ENCODE results near the gene PNPLA7. TPM values are rescaled to one million over a fixed set of nuclear protein-coding genes. Genes with fewer than 3 reads are reported as not detected.
A peak's percentile ranks its signal among the peaks of the same experiment; 100 is the strongest.

The PNPLA7 gene
- total RNA-seq, 1 donor from 2014 or later, result 1.6 TPM

- Mint-ChIP-seq H3K27ac (peak overlapping the region; percentile 65), H3K4me1 (ENCODE audit: low read depth) (peaks cover 11% of the 10 kb centered on the region), H3K36me3 (ENCODE audit: low read depth) (peaks cover 14% of the 10 kb centered on the region), H3K27me3 (ENCODE audit: low read depth) (no peaks in the 10 kb centered on the region), H3K4me3 (ENCODE audit: low read depth) (peak overlapping the region; percentile 13), H3K9me3 (no peaks in the 10 kb centered on the region)
- intact Hi-C loops (cut with micrococcal nuclease), result loop anchor here (2.0 to 10.0 kb wide), 4 partner anchors 37 to 485 kb away; partner anchors contain the start of genes ARRDC1, EXD3, MRPL41 and NOXA1
- DNase-seq (ENCODE audit: low spot score), result no peak
These were observed 90.4 kb downstream of the PNPLA7 start for GRCh38 chr9:137459601-137460362.

- Mint-ChIP-seq H3K27me3 (ENCODE audit: low read depth) (no peaks in the 10 kb centered on the region), H3K36me3 (ENCODE audit: low read depth) (peaks cover 18% of the 10 kb centered on the region), H3K4me3 (ENCODE audit: low read depth) (peak within 1 kb of the TSS; percentile 13), H3K27ac (peak within 1 kb of the TSS; percentile 65), H3K4me1 (ENCODE audit: low read depth) (peaks cover 11% of the 10 kb centered on the region), H3K9me3 (no peaks in the 10 kb centered on the region)
- DNase-seq (ENCODE audit: low spot score), result peak; percentile 93
- intact Hi-C loops (cut with micrococcal nuclease), result loop anchor here (2.0 to 10.0 kb wide), 2 partner anchors 92 to 484 kb away; partner anchors contain the start of genes MRPL41, PNPLA7 and PTGDS
These were observed 91.0 kb downstream of the PNPLA7 start, which contains the start of gene NSMF for GRCh38 chr9:137459152-137459600. Gene NSMF, minus strand, starts transcription at chr9:137459334. Its CDS starts 232 bp downstream, at chr9:137459102.

GRCh38 chr9:137458194-137459151 is 91.7 kb downstream of the PNPLA7 start:
- Mint-ChIP-seq H3K4me3 (ENCODE audit: low read depth) (peak overlapping the region; percentile 62), H3K36me3 (ENCODE audit: low read depth) (peaks cover 22% of the 10 kb centered on the region)

GRCh38 chr9:137457406-137458193 is 92.6 kb downstream of the PNPLA7 start:
- H3K9me3 Mint-ChIP-seq, result no peaks in the 10 kb centered on the region
- H3K4me3 Mint-ChIP-seq (ENCODE audit: low read depth), result peak overlapping the region; percentile 62
- H3K27me3 Mint-ChIP-seq (ENCODE audit: low read depth), result no peaks in the 10 kb centered on the region
- H3K36me3 Mint-ChIP-seq (ENCODE audit: low read depth), result peaks cover 23% of the 10 kb centered on the region
- intact Hi-C loops (cut with micrococcal nuclease), result loop anchor here (2.0 to 10.0 kb wide), 2 partner anchors 93 to 483 kb away; partner anchors contain the start of genes MRPL41, PNPLA7 and PTGDS
- peaks cover 15% of the 10 kb centered on the region for H3K4me1 Mint-ChIP-seq (ENCODE audit: low read depth)
- no peak overlapping the region for H3K27ac Mint-ChIP-seq
- DNase-seq (ENCODE audit: low spot score), result no peak

More at GRCh38 chr9:137458194-137459151, 91.7 kb downstream of the PNPLA7 start:
- Mint-ChIP-seq H3K27ac (no peak overlapping the region), H3K4me1 (ENCODE audit: low read depth) (peaks cover 14% of the 10 kb centered on the region), H3K27me3 (ENCODE audit: low read depth) (no peaks in the 10 kb centered on the region), H3K9me3 (no peaks in the 10 kb centered on the region)
- no peak for DNase-seq (ENCODE audit: low spot score)
- intact Hi-C loops (cut with micrococcal nuclease), result loop anchor here (2.0 to 10.0 kb wide), 2 partner anchors 92 to 484 kb away; partner anchors contain the start of genes MRPL41, PNPLA7 and PTGDS

GRCh38 chr9:137456864-137457405 is 93.3 kb downstream of the PNPLA7 start:
- intact Hi-C loops (cut with micrococcal nuclease), result loop anchor here (10.0 kb wide), 1 partner anchor 482 kb away; the partner anchor contains the start of gene PTGDS
- Mint-ChIP-seq H3K27ac (no peak overlapping the region), H3K4me1 (ENCODE audit: low read depth) (peaks cover 16% of the 10 kb centered on the region), H3K4me3 (ENCODE audit: low read depth) (no peak overlapping the region), H3K36me3 (ENCODE audit: low read depth) (peaks cover 23% of the 10 kb centered on the region), H3K9me3 (no peaks in the 10 kb centered on the region), H3K27me3 (ENCODE audit: low read depth) (no peaks in the 10 kb centered on the region)
- no peak for DNase-seq (ENCODE audit: low spot score)

GRCh38 chr9:137456061-137456863 is 93.9 kb downstream of the PNPLA7 start:
- Mint-ChIP-seq H3K27ac (no peak overlapping the region), H3K27me3 (ENCODE audit: low read depth) (no peaks in the 10 kb centered on the region), H3K36me3 (ENCODE audit: low read depth) (peaks cover 23% of the 10 kb centered on the region), H3K4me1 (ENCODE audit: low read depth) (peaks cover 16% of the 10 kb centered on the region), H3K9me3 (no peaks in the 10 kb centered on the region), H3K4me3 (ENCODE audit: low read depth) (peak overlapping the region; percentile 45)
- no peak for DNase-seq (ENCODE audit: low spot score)
- intact Hi-C loops (cut with micrococcal nuclease), result loop anchor here (10.0 kb wide), 1 partner anchor 481 kb away; the partner anchor contains the start of gene PTGDS

GRCh38 chr9:137455359-137455991 is 94.7 kb downstream of the PNPLA7 start:
- DNase-seq (ENCODE audit: low spot score), result no peak
- H3K27me3 Mint-ChIP-seq (ENCODE audit: low read depth), result no peaks in the 10 kb centered on the region
- H3K9me3 Mint-ChIP-seq, result no peaks in the 10 kb centered on the region
- intact Hi-C loops (cut with micrococcal nuclease), result loop anchor here (10.0 kb wide), 1 partner anchor 481 kb away; the partner anchor contains the start of gene PTGDS
- H3K27ac Mint-ChIP-seq, result no peak overlapping the region
- peaks cover 18% of the 10 kb centered on the region for H3K4me1 Mint-ChIP-seq (ENCODE audit: low read depth)
- H3K36me3 Mint-ChIP-seq (ENCODE audit: low read depth), result peaks cover 23% of the 10 kb centered on the region
- no peak overlapping the region for H3K4me3 Mint-ChIP-seq (ENCODE audit: low read depth)

- H3K4me1 Mint-ChIP-seq (ENCODE audit: low read depth), result peaks cover 17% of the 10 kb centered on the region
- no peak overlapping the region for H3K27ac Mint-ChIP-seq
- intact Hi-C loops (cut with micrococcal nuclease), result loop anchor here (10.0 kb wide), 1 partner anchor 480 kb away; the partner anchor contains the start of gene PTGDS
- H3K27me3 Mint-ChIP-seq (ENCODE audit: low read depth), result no peaks in the 10 kb centered on the region
- H3K36me3 Mint-ChIP-seq (ENCODE audit: low read depth), result peaks cover 28% of the 10 kb centered on the region
- DNase-seq (ENCODE audit: low spot score), result no peak
- H3K4me3 Mint-ChIP-seq (ENCODE audit: low read depth), result peak overlapping the region; percentile 51
- H3K9me3 Mint-ChIP-seq, result no peaks in the 10 kb centered on the region
These were observed 95.4 kb downstream of the PNPLA7 start for GRCh38 chr9:137454597-137455358.

GRCh38 chr9:137454145-137454596 is 96.0 kb downstream of the PNPLA7 start:
- DNase-seq (ENCODE audit: low spot score), result peak; percentile 53
- Mint-ChIP-seq H3K4me3 (ENCODE audit: low read depth) (peak overlapping the region; percentile 51), H3K9me3 (no peaks in the 10 kb centered on the region), H3K36me3 (ENCODE audit: low read depth) (peaks cover 34% of the 10 kb centered on the region), H3K4me1 (ENCODE audit: low read depth) (peaks cover 16% of the 10 kb centered on the region), H3K27me3 (ENCODE audit: low read depth) (no peaks in the 10 kb centered on the region), H3K27ac (no peak overlapping the region)
- intact Hi-C loops (cut with micrococcal nuclease), result loop anchor here (10.0 kb wide), 1 partner anchor 479 kb away; the partner anchor contains the start of gene PTGDS

- peaks cover 39% of the 10 kb centered on the region for H3K36me3 Mint-ChIP-seq (ENCODE audit: low read depth)
- peaks cover 16% of the 10 kb centered on the region for H3K4me1 Mint-ChIP-seq (ENCODE audit: low read depth)
- H3K27ac Mint-ChIP-seq, result no peak overlapping the region
- H3K4me3 Mint-ChIP-seq (ENCODE audit: low read depth), result peak overlapping the region; percentile 33
- DNase-seq (ENCODE audit: low spot score), result peak; percentile 63
- H3K9me3 Mint-ChIP-seq, result no peaks in the 10 kb centered on the region
- H3K27me3 Mint-ChIP-seq (ENCODE audit: low read depth), result no peaks in the 10 kb centered on the region
- intact Hi-C loops (cut with micrococcal nuclease), result loop anchor here (10.0 kb wide), 1 partner anchor 479 kb away; the partner anchor contains the start of gene PTGDS
These were observed 96.5 kb downstream of the PNPLA7 start for GRCh38 chr9:137453643-137454081.
